T-helper 1 cell treated with Interleukin-12 subunit alpha and Interleukin-12 subunit beta and Interleukin-4 antibody, amounts not matched to agents 30 μg/mL and 1 μg/mL, for 36 hours (primary cell): ENCODE results near the gene ASPG.

Experiments used
- H3K27ac Mint-ChIP-seq: one replicate; pipeline ENCODE4 v1.8.0; 2021; ENCODE audit warnings: mild to moderate bottlenecking, mixed read lengths
- H3K27me3 Mint-ChIP-seq: one replicate; pipeline ENCODE4 v1.8.0; 2021; ENCODE audit warnings: low read depth, mixed read lengths
- H3K36me3 Mint-ChIP-seq: one replicate; pipeline ENCODE4 v1.8.0; 2021; ENCODE audit warnings: low read depth, mixed read lengths
- H3K4me1 Mint-ChIP-seq: one replicate; pipeline ENCODE4 v1.8.0; 2021; ENCODE audit warnings: low read depth, mixed read lengths
- H3K4me3 Mint-ChIP-seq: one replicate; pipeline ENCODE4 v1.8.0; 2021; ENCODE audit warnings: mild to moderate bottlenecking, moderate library complexity, mixed read lengths
- H3K9me3 Mint-ChIP-seq: one replicate; pipeline ENCODE4 v1.8.0; 2021; ENCODE audit warnings: mixed read lengths

ASPG gene

DNA sequence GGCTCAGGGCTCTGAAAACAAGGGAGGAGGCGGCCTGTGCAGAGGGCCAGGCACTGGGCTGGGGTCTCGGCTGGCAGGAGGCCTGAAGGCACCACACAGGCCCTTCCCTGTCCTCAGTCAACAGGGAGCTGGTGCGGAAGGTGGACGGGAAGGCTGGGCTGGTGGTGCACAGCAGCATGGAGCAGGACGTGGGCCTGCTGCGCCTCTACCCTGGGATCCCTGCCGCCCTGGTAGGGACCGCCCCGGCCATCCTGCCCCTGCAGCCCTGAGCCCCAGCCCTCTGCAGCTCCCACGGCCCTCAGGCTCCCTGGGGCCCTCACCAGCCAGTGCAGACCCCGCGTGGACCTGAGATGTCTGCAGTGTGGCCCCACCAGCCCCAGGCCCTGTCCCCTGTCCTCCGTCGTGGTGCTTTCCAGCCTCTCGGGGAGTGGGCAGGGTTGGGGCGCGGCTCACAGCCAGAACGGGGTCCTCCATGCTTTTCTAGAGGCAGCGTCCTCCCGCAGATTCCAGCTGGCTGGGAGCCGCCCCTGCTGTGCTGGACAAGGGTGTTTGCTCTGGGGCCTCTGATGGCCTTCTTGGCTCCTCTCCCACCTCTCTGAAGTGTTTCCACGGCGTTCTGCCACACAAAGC is 18.1 kb downstream of the ASPG start:
- H3K9me3 Mint-ChIP-seq, result no peaks in the 10 kb centered on the region
- H3K27me3 Mint-ChIP-seq, result no peaks in the 10 kb centered on the region
- no peak overlapping the region for H3K27ac Mint-ChIP-seq
- no peaks in the 10 kb centered on the region for H3K36me3 Mint-ChIP-seq
- no peak overlapping the region for H3K4me3 Mint-ChIP-seq
- no peaks in the 10 kb centered on the region for H3K4me1 Mint-ChIP-seq

DNA sequence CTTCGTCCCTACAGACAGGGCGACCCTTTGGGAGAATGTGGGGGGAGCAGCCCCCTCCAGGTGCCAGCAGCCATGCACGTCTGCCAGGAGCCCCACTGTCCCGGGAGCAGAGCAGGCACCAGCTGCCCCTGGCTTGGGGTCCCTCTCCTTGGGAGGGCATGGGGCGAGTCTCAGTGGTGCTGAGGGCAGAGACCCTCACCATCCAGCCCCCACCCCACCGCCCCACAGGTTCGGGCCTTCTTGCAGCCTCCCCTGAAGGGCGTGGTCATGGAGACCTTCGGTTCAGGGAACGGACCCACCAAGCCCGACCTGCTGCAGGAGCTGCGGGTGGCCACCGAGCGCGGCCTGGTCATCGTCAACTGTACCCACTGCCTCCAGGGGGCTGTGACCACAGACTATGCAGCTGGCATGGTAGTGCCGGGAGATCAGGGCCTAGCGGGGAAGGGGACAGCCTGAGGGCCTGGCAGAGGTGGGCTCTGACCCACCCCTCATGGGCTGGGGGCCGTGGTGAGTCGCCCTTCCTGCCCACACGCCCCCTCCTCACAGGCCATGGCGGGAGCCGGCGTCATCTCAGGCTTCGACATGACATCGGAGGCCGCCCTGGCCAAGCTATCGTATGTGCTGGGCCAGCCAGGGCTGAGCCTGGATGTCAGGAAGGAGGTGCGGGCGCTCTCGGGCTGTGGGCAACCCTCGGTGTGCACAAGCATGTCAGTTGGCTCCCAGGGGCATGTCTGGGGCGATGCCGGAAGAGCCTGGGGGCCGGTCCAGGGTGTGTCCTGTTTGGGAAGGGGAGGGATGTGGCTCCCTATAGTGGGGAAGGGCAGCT is 18.8 kb downstream of the ASPG start:
- H3K4me3 Mint-ChIP-seq, result no peak overlapping the region
- H3K27ac Mint-ChIP-seq, result no peak overlapping the region
- no peaks in the 10 kb centered on the region for H3K4me1 Mint-ChIP-seq
- H3K9me3 Mint-ChIP-seq, result no peaks in the 10 kb centered on the region
- H3K27me3 Mint-ChIP-seq, result no peaks in the 10 kb centered on the region
- H3K36me3 Mint-ChIP-seq, result no peaks in the 10 kb centered on the region

DNA sequence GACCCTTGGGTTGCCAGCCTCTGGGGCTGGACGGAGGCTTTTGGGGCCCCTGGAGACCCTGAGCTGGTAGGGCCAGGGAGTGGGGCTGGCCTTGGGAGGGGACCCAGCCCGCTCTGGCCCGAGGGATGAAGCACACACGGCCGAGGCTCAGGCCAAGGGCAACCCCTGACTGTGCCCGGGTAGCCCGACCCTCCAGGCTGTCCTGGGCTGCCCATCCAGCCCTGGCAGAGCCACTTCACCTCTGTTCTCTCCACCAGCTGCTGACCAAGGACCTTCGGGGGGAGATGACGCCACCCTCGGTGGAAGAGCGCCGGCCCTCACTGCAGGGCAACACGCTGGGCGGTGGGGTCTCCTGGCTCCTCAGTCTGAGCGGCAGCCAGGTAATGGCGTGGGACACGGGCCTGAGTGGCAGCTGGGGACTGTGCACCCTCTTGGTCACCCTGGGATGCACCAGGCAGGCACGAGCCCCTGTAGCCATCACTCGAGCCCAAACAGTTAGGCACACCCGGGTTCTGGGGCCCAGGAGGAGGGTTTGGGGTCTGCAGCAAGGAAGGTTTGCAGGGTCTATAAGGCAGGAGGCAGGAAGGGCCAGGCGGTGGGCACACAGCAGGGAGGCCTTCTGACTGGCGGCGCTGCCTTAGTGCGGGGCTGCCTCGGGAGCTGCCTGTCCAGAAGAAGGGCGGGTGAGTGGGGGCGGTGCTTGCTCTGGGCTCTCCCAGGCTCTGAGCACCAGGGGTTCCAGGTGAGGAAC is 19.7 kb downstream of the ASPG start:
- Mint-ChIP-seq H3K27ac (no peak overlapping the region), H3K27me3 (no peaks in the 10 kb centered on the region), H3K36me3 (no peaks in the 10 kb centered on the region), H3K4me3 (no peak overlapping the region), H3K4me1 (no peaks in the 10 kb centered on the region), H3K9me3 (no peaks in the 10 kb centered on the region)

DNA sequence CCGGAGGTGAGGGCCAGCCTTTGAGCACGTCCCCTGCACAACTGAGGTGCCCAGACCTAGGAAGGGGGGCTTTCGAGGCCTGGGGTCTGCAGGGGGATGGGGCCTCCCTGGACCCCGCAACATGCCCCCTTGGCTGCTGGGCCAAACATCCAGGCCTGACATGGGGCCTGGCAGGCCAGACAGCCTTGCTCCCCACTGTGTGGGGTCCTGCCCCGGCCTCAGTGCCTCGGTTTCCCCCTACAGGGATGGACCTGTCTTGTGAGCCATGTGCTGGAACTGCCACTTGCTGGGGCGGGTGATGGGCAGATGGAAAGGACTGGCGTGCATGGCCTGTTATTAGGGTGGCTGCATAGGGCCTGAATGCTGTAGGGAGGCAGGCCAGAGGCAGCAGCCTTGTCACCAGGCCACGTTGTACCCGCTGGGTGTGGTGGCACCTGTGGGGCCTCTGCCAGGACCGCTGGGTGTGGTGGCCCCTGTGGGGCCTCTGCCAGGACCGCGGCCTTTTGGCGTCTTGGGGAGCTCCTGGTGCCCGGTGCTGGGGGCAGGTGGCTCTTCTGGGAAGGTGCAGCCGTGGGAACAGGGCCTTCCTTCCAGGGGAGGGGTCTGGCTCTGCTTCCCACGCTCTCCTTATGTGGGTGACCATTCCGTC is 20.4 kb downstream of the ASPG start:
- Mint-ChIP-seq H3K9me3 (no peaks in the 10 kb centered on the region), H3K4me1 (no peaks in the 10 kb centered on the region), H3K4me3 (no peak overlapping the region), H3K27me3 (no peaks in the 10 kb centered on the region), H3K36me3 (no peaks in the 10 kb centered on the region), H3K27ac (no peak overlapping the region)

DNA sequence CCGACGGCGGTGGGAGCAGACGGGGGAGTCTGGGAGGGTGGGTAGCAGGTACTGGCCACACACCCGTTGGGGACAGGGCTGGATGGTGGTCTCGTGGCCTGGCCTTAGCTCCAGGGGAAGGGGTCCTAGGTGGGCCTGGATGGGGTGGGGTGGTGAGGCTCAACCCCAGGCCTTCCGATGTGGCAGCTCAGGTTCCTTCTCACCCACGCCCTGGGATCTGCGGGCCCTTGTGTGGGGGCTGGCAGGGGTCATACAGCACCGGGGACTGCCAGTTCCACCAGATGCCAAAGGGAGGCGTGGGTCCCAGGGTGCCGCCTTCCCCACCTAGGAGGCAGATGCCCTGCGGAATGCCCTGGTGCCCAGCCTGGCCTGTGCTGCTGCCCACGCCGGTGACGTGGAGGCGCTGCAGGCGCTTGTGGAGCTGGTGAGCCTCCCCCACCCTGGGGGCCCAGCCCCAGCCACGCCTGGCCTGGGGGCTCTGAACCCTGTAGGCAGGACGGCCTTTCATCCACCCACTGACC is 21.0 kb downstream of the ASPG start:
- Mint-ChIP-seq H3K4me3 (no peak overlapping the region), H3K27me3 (no peaks in the 10 kb centered on the region), H3K9me3 (no peaks in the 10 kb centered on the region), H3K27ac (no peak overlapping the region), H3K36me3 (no peaks in the 10 kb centered on the region), H3K4me1 (no peaks in the 10 kb centered on the region)

DNA sequence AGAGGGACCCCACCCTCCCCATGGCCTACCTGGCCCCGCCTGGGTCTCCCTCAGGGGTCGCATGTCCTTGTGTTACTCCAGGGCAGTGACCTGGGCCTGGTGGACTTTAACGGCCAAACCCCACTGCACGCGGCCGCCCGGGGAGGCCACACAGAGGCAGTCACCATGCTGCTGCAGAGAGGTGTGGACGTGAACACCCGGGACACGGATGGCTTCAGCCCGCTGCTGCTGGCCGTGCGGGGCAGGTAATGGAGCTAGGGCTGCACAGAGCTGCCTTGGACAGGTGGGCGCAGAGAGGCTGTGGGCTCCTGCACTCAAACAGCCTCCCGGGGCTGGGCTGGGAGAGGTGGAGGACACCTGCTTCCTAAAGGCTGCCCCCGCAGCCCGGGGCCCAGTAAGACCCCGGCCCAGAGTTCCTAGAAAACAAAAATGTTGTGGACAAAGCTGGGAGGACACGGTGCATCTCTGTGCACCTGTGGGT is 21.6 kb downstream of the ASPG start:
- Mint-ChIP-seq H3K36me3 (no peaks in the 10 kb centered on the region), H3K27ac (no peak overlapping the region), H3K27me3 (no peaks in the 10 kb centered on the region), H3K9me3 (no peaks in the 10 kb centered on the region), H3K4me3 (no peak overlapping the region), H3K4me1 (no peaks in the 10 kb centered on the region)

DNA sequence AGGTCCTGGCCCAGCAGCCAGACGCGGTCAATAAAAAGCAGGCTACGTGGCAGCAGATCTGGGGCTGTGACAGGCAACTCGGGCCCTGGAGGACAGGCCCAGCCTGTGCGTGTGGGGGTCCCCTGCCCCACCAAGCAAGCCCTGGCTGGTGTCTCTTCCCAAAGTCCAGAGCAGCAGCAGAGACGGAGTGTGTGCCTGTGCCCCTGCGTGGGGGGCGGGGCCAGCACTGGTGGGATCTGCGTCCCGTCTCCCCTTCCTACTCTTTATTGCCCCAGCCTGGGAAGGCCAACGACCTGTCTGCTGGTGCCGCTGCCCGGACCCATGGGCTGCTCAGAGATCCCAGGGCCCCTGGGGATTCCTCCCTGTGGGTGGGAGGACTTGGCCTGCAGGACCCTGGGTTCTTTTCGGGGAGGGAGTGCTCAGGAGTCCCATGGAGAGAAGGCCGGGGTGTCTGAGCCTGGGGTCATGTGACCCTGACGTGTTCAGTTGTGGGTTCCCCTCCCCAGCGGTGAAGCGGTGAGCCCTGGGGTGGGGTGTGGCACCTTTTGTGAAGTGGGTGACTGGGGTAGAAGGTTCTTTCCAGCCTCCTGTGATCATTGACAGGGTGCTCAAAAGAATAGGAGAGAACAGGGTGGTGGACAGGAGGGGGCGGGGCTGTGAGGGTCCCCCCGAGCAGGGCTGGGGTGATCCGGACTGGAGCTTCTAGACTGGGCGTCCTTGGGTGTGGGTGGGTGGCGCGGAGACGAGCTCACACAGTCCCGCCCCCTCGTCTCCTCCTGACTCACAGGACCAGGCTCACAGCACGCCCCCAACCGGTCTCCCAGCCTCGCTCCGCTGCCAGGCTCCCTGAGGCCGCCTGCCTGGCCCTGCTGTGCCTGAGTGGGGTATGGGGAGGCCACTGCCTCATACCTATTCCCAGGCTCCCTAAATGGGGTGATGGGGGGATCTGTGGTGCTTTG is 22.4 kb downstream of the ASPG start:
- Mint-ChIP-seq H3K4me1 (no peaks in the 10 kb centered on the region), H3K4me3 (no peak overlapping the region), H3K27ac (no peak overlapping the region), H3K36me3 (no peaks in the 10 kb centered on the region), H3K27me3 (no peaks in the 10 kb centered on the region), H3K9me3 (no peaks in the 10 kb centered on the region)

DNA sequence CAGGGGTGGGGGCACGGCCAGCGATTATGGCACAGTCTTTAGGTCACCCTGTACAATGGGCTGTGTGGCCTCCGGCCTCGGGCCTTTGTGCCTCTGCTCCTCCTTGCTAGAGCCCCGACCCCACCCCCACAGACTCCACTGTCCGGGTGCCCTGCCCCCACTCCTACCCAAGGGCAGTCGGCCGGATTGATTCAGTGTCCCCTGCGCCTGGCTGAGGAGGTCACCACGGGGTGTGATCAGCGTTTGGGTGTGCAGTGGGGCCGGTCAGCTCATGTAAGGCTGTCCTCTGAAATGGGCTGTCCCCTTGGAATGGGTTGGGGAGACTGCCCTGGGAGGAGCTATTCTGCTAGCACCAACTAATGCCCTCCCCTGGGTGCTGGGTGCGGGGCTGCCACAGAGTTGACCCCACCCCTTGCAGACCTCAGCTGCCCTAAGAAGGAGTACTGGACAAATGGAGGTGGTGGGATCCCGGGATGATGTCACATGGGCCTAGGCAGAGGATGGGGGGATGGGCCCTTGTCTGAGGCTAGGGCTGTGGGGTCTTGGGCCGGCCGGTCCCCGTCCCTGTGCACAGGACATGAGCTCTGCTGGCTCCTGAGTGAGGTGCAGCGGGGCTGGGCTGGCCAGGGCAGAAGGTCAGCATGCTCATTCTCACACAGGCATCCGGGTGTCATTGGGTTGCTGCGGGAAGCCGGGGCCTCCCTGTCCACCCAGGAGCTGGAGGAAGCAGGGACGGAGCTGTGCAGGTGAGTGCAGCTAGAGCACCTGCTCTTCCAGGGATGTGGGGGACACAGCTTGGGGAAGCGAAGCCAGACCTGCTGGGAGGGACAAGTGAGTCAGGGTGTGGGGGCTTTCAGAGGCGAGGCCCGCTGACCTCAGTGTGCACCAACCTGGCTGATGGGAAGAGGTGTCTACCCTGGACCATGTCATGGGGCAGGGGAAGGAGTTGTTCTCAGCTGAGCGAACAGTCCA is 23.4 kb downstream of the ASPG start:
- Mint-ChIP-seq H3K27ac (no peak overlapping the region), H3K27me3 (no peaks in the 10 kb centered on the region), H3K4me3 (no peak overlapping the region), H3K36me3 (no peaks in the 10 kb centered on the region), H3K4me1 (no peaks in the 10 kb centered on the region), H3K9me3 (no peaks in the 10 kb centered on the region)

DNA sequence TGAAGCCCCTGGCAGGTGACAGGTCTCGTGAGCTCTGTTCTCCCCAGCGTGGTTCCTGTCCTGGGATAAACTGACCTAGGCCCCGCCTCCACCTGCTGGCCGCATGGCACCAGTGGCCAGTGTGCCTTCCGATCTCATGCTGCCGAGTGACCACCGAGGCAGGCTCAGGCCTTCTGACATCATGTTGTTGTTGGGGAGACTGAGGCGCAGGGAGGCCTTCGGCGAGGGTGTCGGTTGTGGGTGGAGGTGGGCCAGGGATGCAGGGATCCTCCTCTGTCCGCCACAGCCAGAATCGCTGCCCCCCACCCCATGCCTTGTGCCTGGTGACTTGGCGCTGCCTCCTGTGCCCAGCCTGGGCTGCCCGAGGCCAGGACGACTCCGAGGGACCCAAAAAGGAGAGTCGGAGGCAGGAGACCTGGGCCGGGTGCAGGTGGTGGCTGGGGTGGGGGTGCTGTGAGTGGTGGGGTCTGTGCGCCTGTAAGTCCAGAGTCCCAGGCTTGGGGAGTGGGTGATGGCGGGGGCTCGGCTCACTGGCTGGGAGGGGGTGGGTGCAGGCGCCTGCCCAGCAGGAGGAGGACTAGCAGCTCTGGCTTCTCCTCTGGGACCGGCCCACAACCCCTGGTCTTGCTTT is 24.3 kb downstream of the ASPG start:
- Mint-ChIP-seq H3K36me3 (no peaks in the 10 kb centered on the region), H3K27me3 (no peaks in the 10 kb centered on the region), H3K9me3 (no peaks in the 10 kb centered on the region), H3K27ac (no peak overlapping the region), H3K4me1 (no peaks in the 10 kb centered on the region), H3K4me3 (no peak overlapping the region)

DNA sequence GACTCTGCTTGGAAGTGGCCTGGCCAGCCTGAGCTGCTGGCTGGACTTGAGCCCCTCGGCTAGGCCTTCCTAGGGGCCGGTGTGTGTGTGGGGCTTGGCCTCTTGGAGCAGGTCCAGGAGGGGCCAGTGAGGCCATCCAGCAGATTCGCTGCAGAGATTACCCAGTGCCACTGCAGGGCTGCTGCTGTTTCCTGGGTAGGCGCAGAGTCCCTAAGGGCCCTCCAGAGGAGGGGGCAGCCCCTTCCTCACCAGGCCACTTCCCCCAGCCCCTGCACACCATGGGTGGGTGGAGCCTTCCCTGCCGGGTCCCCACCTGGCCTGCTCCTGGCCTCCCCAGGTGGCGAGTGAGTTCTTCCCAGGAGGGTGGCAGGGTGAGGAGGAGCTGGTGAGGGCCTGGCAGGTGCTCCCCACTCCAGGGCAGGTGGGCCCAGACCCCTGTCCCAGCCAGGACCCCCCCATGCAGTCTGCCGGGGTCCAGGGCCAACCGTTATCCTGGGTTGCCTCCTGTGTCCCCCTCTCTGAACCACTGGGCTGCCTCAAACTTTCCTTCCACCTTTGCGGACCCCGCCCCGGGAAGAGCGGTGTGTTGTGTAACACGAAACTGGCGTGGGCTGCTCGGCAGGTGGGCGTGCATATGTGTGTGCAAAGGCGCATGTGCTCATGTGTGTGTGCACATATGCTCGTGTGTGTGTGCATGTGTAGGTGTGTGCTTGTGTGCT is 25.1 kb downstream of the ASPG start:
- no peak overlapping the region for H3K4me3 Mint-ChIP-seq
- H3K27ac Mint-ChIP-seq, result no peak overlapping the region
- H3K36me3 Mint-ChIP-seq, result no peaks in the 10 kb centered on the region
- no peaks in the 10 kb centered on the region for H3K9me3 Mint-ChIP-seq
- H3K4me1 Mint-ChIP-seq, result no peaks in the 10 kb centered on the region
- peaks cover 7% of the 10 kb centered on the region for H3K27me3 Mint-ChIP-seq

DNA sequence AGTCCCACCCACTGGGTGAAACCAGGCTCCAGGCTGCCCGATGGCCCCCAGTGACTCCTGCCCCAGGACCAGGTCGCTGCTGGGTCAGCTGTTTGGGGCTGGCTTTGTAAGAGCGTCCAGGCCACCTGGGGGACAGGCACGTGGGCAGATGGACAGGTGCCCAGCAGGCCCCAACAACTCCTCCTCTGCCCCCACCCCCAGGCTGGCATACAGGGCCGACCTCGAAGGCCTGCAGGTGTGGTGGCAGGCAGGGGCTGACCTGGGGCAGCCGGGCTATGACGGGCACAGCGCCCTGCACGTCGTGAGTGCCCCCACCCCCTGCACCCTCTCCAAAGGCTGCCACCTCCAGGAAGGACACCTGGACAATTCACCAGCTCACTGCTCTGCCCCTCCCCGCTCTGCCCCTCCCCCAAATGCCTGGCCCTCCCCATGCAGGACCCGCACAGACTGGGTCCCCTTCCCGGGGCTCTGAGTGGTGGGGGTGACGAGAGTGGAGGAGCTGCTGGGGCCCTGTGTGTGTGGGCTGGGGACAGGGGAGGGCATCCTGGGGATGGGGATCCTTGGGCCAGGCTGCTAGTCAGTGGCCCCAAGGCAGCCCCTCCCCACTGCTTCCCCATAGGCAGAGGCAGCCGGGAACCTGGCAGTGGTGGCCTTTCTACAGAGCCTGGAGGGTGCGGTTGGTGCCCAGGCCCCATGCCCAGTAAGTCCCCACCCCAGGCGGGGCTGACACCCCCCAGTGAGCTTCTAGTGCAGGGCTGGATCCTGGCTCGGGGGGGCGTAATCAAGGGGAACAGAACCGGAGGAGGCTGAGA is 26.0 kb downstream of the ASPG start:
- Mint-ChIP-seq H3K36me3 (no peaks in the 10 kb centered on the region), H3K27ac (no peak overlapping the region), H3K4me1 (no peaks in the 10 kb centered on the region), H3K4me3 (no peak overlapping the region), H3K27me3 (peaks cover 11% of the 10 kb centered on the region), H3K9me3 (no peaks in the 10 kb centered on the region)
